ENCODE data around the gene DDX24.

DNA sequence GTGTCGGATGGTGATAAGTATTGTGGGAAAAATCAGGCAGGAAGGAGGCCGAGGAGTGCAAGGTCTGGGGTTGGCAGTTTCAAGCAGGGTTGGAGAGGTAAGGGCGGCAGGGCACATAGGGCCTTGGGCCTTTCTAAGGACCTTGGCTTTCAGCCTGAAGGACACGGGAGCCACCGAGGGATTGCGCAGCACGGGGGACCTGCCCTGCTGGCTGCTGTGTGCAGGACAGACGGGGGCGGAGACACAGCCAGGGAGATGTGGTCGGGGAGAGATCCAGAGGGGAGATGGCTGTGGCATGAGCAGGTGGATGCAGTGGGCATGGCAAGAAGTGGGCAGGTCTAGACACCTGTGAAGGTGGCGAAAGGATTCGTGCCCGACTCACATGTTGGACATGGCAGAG lies 40.2 kb downstream of the DDX24 start:
- no peak for TF ChIP-seq POLR2A (IDR thresholded peaks at IDR 0.05)
- TF ChIP-seq, protein P1, sequence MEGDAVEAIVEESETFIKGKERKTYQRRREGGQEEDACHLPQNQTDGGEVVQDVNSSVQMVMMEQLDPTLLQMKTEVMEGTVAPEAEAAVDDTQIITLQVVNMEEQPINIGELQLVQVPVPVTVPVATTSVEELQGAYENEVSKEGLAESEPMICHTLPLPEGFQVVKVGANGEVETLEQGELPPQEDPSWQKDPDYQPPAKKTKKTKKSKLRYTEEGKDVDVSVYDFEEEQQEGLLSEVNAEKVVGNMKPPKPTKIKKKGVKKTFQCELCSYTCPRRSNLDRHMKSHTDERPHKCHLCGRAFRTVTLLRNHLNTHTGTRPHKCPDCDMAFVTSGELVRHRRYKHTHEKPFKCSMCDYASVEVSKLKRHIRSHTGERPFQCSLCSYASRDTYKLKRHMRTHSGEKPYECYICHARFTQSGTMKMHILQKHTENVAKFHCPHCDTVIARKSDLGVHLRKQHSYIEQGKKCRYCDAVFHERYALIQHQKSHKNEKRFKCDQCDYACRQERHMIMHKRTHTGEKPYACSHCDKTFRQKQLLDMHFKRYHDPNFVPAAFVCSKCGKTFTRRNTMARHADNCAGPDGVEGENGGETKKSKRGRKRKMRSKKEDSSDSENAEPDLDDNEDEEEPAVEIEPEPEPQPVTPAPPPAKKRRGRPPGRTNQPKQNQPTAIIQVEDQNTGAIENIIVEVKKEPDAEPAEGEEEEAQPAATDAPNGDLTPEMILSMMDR (IDR thresholded peaks at IDR 0.05): no peak

Data from prostate gland (tissue), 2 donors.